NCI-H2171 (cell line): ENCODE results near the gene BEND5.

ENCODE experiments used
- DNase-seq: peaks from one replicate; lab custom pipeline; 2025; lab: John Stamatoyannopoulos, UW

Gene BEND5

DNA sequence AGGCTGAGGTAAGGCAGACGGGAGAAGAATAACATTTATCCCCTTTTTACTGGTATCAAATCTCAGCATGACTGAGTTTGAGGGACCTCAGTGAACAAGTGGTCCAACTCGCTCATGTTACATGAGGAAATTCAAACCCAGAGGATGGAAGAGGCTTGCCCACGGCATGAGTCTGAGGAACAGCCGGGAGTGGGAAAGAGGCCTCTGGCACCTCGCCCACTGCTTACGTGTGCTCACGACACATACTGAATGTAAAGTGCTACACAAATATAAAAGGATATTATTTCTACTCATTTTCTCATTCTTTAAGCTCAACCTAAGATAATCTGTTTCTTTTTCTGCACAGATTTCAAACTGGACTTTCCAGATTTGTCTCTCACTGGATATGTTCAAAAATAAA, 14.7 kb downstream of the BEND5 start:
- no peak for DNase-seq

DNA sequence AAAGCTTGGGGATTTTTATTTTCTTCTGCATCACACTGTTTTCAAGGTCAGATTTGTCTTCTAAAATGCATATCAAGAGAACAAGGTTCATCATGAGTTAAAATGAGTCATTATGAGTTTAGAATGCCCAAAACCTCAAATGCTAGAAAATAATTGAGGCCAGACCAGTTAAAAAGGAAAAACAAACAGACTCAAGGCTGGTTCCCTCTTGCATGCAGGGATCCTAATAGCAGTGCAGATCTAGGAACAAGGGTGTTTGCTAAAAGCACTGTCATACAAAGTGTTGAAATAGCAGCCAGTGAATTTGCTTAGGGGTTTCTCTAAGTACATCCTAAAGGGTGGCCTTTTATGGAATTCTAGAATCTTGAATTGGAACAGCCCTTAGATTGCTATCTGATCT, 15.3 kb downstream of the BEND5 start:
- DNase-seq: no peak

GRCh38 chr1:48760857-48761256, 15.8 kb downstream of the BEND5 start:
- DNase-seq: no peak

DNA sequence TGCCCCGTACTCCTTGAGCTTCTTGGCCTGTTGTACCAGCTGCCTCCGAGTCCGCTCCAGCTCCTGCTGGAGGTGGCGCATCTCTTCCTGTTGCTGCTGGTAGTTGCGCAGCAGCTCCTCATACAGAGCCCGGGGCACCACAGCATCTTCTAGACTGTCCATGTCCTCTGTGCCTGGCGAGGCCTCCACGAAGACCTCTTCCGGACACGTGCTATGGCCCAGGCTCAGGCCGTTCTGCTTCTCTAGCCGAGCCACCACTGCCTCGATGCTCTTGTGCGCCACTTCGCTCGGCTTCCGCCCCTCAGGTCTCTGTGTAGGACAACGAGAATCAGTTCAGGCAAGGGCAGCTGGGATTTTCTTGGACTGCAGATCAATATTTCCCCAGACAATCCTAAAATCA, 17.7 kb downstream of the BEND5 start:
- no peak for DNase-seq

DNA sequence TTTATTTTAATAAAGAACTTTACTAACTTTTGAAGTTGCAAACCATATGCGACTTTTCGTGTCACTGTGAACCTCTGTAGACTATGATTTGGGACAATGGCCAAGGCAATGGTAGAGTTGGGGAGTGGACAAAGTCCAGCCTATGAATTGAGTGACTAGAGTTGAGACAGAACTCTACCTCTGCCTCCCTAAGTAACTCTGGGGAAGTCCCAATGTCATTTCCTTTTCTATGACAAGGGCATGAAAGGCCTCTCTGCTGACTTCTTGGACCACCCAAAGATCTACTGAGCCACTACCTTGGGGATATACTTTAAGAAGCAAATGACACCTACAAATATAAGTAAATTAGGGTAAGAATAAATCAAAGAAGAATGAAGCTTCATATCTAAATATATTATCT, 19.3 kb downstream of the BEND5 start:
- DNase-seq: no peak

- no peak for DNase-seq
These were observed 19.9 kb downstream of the BEND5 start for GRCh38 chr1:48756683-48757316.

DNA sequence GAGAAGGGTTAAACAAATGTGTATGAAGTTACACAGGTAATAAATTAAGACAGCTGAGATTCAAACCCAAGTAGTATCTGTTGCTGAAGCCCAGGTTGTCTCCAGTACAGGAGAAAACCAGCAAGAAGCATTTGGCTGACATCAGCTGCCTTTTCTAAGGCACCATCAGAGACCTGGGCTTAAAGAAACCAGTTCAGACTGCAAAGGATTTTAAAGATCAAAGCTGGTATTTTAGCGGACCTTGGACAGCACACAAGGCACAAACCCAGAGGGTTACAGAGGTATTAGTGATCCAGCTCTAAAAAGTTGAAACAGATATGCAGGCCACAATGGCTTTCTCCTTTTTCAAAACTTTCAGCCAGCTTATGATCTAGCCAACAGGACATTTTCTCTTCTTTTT, 23.4 kb downstream of the BEND5 start:
- DNase-seq: no peak

- DNase-seq: no peak
These were observed 26.6 kb downstream of the BEND5 start for GRCh38 chr1:48750109-48750508.

- no peak for DNase-seq
These were observed 27.6 kb downstream of the BEND5 start for GRCh38 chr1:48749068-48749467.

DNA sequence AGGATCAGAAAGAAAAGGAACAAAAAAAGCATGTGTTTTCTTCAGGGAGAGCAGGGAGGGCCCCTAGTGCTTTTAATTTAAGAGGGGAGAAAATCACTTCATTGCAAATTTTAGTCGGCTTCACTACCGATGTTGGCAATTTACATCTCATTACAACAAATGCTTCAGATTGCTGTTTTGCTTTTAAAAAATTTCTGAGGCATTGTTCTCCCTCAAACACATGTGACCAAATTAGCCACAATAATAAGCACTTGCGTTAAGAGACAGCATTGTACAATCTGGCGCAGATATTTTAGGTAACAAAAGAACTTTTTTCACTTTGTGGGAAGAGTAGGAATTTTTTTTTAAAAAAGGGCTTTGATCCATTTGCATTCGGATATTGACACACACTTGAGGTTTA, 29.8 kb downstream of the BEND5 start:
- DNase-seq: no peak

GRCh38 chr1:48744032-48744431, 32.7 kb downstream of the BEND5 start:
- no peak for DNase-seq

GRCh38 chr1:48743480-48743879, 33.2 kb downstream of the BEND5 start:
- DNase-seq: no peak

DNA sequence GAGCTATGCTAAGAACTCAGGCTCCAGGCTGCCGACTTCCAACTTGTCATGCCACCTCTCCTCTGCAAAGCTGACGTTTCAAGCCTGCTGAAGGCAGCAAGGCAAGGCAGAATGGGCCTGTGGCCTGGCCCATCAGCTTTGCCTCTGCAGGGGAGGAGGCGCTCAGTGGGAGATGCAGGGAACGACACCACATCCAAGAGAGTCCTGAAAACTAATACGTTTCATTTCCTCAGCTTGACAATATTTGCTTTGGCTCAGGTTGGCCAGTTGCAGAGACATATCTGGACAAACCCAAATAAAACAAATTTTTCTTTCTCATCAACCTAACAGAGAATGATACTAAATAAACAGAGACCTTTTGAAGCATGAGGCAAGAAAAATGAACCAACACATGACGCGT, 35.3 kb downstream of the BEND5 start:
- no peak for DNase-seq

- DNase-seq: no peak
These were observed 36.1 kb downstream of the BEND5 start for GRCh38 chr1:48740621-48741020.

GRCh38 chr1:48739091-48739490, 37.6 kb downstream of the BEND5 start:
- no peak for DNase-seq

- no peak for DNase-seq
These were observed 38.3 kb downstream of the BEND5 start for GRCh38 chr1:48738356-48738755.

DNA sequence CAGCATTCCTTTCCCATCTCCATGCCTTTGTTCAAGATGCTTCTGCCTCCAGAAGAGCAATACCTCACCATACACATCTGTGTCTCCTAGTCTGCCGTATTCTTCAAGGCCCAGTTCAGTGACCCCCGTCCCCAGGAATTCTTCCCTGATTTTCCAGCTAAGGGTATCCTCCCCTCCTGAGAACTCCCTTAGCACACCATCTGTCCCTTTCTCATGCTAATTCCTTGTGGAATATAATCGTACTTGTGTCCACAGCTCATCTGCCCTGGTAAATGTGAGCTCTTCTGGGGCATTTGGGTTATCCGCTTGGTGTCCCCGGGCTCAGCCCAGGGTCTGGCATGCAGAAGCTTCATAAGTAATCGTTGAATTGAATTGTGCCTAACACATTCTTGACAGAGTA, 40.9 kb downstream of the BEND5 start:
- peak; percentile 14 for DNase-seq

DNA sequence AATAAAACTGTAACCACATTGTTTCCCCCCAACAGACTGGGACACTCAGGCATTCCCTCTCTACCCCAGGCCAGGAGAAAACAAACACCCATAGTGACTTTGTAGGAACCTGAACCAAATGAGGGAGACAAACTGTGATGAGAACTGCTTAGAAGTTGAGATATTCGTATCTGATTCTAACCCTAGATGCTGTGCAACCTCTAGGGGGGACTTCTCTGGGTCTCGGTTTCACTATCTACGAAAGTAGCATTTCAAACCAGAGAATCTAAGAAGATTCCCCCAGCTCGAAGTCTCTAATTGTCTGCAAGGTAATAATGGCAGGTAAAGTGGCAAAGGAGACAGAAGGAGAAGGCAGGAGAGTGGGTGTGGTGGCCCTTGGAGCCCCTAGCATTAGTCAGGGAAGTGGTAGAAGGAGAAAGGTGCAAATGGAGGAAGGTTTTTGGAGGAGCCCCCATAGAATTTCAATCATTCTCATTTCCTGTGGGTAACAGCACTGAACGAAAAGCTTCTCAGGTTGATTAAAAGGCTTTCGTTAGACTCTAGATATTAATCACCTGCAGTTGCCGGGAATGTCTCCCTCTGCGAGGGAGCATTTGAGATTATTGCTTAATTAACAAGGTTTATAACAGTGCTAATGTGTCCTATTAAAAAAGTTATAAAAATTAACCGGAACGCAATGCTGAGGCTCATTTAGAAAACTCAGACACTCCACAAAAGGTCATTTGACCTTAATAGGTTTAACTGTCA, 46.4 kb downstream of the BEND5 start:
- DNase-seq: no peak

GRCh38 chr1:48728584-48728983, 48.1 kb downstream of the BEND5 start:
- no peak for DNase-seq

GRCh38 chr1:48726557-48727215, 50.0 kb downstream of the BEND5 start:
- no peak for DNase-seq

DNA sequence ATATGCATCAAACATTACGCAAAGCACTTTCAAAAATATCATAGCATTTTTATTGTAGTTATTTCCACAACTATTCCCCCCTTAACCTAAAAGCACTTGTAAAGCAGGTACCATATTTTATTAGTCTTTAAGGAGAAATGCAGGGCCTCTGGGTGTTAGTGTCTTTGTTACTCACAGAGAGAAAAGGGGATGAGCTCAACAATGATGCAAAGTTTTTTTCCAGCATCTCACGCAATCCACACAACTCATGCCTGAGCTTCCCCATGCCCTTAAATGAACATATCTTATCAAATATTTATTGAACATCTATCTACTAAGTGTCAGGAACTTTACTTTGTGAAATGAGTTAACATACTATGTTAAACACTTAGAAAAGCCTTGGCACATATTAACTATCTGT, 50.6 kb downstream of the BEND5 start:
- DNase-seq: no peak

- no peak for DNase-seq
These were observed 51.2 kb downstream of the BEND5 start for GRCh38 chr1:48725341-48726046.

GRCh38 chr1:48720929-48721328, 55.8 kb downstream of the BEND5 start:
- DNase-seq: no peak
